GM21786 (cell line): Measurements from ENCODE around the gene PTGDR.

Experiments used
- ATAC-seq: cut with Tn5 transposase; IDR thresholded peaks from one replicate; pipeline ENCODE4 v1.9.1; 2021; ENCODE audit not compliant: unreplicated experiment

Gene PTGDR, protein sequence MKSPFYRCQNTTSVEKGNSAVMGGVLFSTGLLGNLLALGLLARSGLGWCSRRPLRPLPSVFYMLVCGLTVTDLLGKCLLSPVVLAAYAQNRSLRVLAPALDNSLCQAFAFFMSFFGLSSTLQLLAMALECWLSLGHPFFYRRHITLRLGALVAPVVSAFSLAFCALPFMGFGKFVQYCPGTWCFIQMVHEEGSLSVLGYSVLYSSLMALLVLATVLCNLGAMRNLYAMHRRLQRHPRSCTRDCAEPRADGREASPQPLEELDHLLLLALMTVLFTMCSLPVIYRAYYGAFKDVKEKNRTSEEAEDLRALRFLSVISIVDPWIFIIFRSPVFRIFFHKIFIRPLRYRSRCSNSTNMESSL

DNA sequence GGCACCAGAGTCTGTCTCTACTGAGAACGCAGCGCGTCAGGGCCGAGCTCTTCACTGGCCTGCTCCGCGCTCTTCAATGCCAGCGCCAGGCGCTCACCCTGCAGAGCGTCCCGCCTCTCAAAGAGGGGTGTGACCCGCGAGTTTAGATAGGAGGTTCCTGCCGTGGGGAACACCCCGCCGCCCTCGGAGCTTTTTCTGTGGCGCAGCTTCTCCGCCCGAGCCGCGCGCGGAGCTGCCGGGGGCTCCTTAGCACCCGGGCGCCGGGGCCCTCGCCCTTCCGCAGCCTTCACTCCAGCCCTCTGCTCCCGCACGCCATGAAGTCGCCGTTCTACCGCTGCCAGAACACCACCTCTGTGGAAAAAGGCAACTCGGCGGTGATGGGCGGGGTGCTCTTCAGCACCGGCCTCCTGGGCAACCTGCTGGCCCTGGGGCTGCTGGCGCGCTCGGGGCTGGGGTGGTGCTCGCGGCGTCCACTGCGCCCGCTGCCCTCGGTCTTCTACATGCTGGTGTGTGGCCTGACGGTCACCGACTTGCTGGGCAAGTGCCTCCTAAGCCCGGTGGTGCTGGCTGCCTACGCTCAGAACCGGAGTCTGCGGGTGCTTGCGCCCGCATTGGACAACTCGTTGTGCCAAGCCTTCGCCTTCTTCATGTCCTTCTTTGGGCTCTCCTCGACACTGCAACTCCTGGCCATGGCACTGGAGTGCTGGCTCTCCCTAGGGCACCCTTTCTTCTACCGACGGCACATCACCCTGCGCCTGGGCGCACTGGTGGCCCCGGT is at the start of gene PTGDR:
PTGDR (plus strand) TSS at position 198 of the 778 bp plus-strand sequence; CDS start at position 315, 117 bp downstream.
- no peak for ATAC-seq

DNA sequence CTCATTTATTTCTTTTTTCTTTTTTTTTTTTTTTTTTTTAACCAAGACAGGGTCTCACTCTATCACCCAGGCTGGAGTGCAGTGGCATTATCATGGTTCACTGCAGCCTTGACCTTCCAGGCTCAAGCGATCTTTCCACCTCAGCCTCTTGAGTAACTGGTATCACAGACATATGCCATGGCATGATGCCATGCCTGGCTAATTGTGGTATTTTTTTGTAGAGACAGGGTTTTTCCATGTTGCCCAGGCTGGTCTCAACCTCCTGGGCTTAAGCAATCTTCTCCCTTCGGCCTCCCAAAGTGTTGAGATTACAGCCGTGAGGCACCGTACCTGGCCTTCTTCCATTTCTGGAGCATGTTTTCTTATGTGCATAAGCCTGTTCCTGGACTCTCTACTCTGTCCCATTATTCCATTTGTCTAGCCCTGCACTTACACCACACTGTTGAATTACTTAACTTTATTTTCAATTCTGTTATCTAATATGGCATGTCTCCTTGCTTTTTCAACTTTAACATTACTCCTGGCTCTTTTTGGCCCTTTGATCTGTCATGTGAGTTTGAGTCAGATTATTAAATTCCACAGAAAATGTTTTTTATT is 47.9 kb upstream of the PTGDR start:
- ATAC-seq: no peak

- ATAC-seq: no peak
Measured at GRCh38 chr14:52220924-52221811, 46.3 kb upstream of the PTGDR start.

DNA sequence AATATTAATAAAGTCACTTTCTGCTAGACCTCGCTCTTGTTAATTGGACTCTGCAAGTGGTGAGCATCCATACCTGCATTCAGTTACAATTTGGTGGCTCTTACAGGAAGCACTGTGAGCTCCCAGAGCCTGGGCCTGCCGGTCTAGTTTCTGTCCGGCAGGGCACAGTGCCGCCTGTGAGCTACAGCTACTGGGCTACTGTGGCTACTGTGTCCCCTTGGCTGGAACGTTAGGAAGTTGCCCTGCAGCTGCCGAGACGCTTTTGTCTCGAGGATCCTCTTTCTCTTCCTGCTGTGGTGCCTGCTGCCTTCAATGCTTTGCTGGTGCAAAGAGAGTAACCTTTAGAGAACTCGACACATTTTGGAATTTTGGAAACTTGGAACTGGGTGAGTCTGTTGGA is 44.6 kb upstream of the PTGDR start:
- ATAC-seq: no peak

- ATAC-seq: no peak
Measured at GRCh38 chr14:52227619-52228222, 39.8 kb upstream of the PTGDR start.

GRCh38 chr14:52233693-52234092 is 33.8 kb upstream of the PTGDR start:
- ATAC-seq: no peak

DNA sequence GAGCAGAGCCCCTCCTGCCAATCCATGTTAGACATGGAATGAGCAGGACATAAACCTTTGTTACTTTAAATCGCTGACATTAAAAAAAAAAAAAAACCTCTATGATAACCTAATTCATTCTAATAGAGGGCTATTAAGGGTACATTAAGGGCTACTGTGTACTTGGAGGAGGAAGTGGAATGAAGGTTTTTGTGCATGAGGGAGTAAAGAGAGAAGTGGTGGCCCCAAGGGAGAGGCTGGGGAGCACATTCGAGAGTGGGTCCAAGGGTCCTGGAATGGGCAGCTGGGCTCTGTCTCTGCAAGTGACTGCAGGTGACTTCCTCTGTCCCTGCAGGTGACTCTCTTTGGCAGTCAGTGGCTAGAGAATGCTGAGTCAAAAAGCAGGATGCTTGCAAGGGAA is 32.1 kb upstream of the PTGDR start:
- no peak for ATAC-seq

DNA sequence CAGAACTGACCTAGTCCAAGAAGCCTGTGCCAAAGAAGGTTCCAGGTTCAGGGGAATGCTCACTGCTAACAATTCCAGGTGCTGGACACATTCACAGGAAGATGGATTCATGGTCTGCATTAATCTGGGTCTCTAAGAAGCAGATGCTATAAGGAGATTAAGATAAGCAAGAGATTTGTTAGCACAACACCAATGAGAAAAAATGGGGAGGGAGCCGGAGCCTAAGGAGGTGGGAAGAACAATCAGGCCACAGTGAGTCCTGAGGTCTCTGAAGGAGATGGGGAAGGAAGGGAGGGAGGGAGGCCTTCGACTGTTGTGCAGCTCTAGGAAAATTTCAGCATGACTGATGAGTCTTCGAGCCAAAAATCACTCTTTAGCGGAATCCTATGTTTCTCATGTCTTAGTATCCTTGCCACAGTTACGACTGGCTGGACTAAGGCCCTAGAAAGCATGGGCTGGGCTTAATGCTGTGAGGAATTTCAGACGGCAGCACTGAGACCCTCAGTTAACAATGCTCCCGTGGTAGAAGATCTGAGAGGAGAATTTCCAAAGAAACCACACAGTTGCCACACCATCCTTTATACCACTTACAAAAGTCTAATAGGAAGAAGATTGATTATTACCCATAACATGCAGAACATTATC is 31.5 kb upstream of the PTGDR start:
- no peak for ATAC-seq

DNA sequence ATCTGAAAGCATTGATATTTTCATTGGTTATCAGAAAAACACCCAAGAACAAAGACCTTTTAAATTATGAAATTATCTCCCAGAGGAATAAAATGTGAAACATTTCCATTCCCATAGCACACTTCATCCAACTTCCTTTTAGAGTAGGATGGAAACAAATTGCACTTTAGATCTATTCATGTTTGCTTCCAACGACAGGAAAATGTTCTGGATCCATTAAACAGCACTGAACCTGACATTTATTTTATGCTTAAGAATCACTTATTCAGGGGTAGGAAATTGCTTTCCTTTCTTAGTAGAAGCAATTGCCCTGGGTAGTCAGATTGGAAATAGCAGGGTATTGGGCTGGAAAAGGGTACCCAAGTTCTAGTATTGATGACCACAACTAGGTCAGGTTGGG is 28.8 kb upstream of the PTGDR start:
- ATAC-seq: no peak

DNA sequence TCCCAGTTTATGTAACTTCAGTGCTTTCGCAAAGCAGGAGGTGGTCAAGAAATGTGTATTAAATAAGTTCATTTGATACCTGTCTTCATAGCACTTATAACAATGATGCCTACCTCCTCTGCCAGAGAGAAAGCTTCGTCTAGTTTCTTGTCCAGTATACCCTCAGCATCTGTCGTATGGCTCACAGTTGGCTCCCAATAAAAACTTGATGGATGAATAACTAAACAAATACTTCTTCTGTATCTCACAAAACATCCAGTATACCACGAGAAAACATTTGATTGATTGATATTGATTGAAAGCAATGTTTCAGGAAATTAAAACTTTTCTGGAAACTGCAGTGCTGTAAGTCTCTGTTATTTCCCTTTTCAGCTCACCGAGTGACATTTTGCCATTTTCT is 26.9 kb upstream of the PTGDR start:
- ATAC-seq: no peak

DNA sequence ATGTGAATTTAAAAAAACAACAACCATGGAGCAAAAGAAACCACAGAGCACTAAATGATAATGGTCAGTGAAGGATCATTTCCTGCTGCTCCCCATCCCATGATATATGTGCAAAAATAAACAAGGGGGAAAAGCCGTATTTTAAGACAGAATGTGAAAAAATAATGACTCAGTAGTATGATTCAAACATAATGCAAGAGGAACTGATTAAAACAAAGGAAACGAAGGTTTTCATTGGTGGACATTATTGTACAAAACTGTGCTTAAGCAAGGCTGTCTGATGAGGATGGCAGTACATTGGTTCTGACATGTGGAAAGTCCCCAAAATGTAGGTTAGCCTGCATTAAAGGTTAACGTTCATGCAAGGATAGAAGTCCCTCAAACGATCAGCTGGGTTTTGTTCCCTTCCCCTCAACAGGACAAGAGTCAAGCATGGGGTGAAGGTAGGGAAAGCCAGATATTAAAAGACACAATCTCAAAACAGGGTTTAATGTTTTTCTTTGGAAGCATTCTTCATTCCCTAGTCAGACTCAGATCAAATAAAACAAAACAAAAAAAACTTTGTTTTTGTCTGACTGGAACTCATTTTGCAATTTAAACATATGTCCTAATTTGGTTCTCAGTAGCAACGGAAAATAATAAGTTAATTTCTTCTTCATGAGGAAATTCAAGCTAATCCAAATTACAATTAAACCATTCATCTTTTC is 26.3 kb upstream of the PTGDR start:
- ATAC-seq: no peak

DNA sequence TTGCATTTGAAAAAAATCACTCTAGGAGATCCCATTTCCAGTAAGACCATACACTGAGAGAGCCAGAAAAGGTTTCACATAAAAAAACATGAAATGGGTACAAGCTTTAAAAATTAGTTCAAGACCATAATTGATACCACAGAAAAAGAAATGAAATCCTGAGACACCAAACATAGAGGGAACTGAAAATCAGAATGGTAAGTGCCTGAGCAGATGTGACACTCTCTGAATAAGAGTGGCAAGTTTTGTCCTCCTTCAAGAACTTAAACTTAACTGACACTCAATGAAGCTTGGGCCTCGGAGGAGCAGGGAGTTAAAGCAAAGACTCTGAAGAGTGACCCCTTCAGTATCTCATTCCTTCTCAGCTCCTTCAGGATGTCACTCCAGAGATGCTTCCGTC is 23.2 kb upstream of the PTGDR start:
- no peak for ATAC-seq

- ATAC-seq: peak; percentile 59
Measured at GRCh38 chr14:52244997-52245396, 22.5 kb upstream of the PTGDR start.

DNA sequence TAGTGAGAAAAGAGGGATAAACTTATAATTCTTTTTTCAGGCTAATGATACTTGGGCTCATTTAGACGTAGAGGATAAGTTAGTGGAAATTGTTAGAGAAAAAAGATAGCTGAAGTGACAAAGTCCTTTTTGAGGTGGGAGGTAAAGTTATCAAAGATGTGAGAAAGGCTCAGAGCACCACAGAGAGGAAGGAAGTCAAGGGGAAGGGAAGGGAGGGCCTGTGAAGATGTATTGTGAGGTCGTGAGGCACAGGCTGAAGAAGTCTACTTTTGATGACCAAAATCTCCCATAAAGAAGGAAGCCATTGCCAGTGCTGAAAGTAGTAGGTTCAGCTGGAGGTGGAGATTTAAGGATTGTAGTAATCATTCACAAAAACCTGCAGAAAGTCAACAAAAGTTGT is 19.4 kb upstream of the PTGDR start:
- no peak for ATAC-seq

DNA sequence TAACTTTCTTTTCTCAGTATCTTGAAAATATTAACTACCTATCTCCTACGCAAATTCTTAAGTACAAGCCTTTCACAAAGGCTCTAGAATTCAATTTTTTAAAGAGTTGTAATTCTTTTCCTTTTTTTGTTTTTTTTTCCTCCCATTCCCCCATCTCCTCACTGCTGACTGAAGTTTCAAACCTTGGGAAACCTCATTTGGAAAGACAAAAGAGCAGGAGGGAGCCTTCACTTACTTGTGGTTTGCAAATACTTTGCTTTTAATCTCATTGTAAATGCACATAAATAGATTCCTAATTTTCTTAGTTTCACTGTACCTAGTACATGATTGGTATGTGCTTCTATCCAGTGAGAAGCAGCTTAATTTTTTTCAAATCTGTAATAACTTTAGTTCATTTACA is 15.8 kb upstream of the PTGDR start:
- ATAC-seq: no peak

- no peak for ATAC-seq
Measured at GRCh38 chr14:52253503-52253902, 14.0 kb upstream of the PTGDR start.

- no peak for ATAC-seq
Measured at GRCh38 chr14:52254086-52254485, 13.4 kb upstream of the PTGDR start.

- no peak for ATAC-seq
Measured at GRCh38 chr14:52258783-52259182, 8.7 kb upstream of the PTGDR start.

DNA sequence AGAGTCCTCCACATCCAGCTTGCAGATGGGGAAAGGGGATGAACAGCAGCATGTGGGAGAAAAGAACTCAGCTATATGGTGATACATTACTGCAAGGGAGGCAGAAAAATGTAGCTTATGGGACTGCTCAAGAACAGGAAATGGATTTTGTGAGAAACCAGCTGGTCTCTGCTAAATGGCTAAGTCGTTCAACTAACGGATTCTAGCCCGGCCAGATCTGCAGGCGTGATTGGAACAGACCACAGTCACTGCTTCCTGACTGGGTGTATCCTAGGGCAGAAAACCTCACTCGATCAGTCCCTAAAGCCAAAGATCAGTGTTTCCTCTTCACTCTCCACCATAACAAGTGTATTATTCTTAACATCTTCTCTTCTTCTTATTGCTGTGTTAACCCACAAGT is 8.1 kb upstream of the PTGDR start:
- no peak for ATAC-seq

- ATAC-seq: no peak
Measured at GRCh38 chr14:52262600-52262999, 4.9 kb upstream of the PTGDR start.
